GM12878 (cell line): ENCODE data around the gene SPAG6. TPM values are rescaled to one million over a fixed set of nuclear protein-coding genes. Genes with fewer than 3 reads are reported as not detected.

Experiments
- ATAC-seq: fragments of 200-7000 bp; cut with Tn5 transposase; 3 replicates; pipeline ENCODE4 v1.9.1; 2020; ENCODE audit warnings: mild to moderate bottlenecking, moderate library complexity
- BruUV-seq: library from RNA; stranded (reverse); fragments of 400-500 nt; replicated peaks from 2 replicates; lab custom pipeline; 2021; lab: Mats Ljungman, UMichigan
- CTCF ChIA-PET: fragments of 300-600 bp; sonication (Branson Sonifier 250); formaldehyde crosslinking; extraction: SDS; loops from one replicate; lab custom pipeline; 2021; ENCODE audit warnings: inconsistent platforms; lab: Yijun Ruan, JAX
- POLR2A ChIA-PET: fragments of 350-600 bp; formaldehyde crosslinking; extraction: SDS; loops from one replicate; lab custom pipeline; 2021; ENCODE audit warnings: inconsistent platforms; lab: Charles Lee
- RAD21 ChIA-PET: fragments of 300-600 bp; sonication (Branson Sonifier 250); formaldehyde crosslinking; loops from one replicate; lab custom pipeline; 2023; ENCODE audit warnings: antibody characterized with exemption; ENCODE audit not compliant: unreplicated experiment; lab: Charles Lee
- SMC1A ChIA-PET: fragments of 300-600 bp; sonication (Branson Sonifier 250); formaldehyde crosslinking; loops from one replicate; lab custom pipeline; 2023; ENCODE audit not compliant: unreplicated experiment, uncharacterized antibody; lab: Charles Lee
- DNase-seq: peaks from one replicate; pipeline ENCODE4 v3.0.0-alpha.2; 2011; ENCODE audit warnings: low read depth, low spot score
- FAIRE-seq: peaks from 3 replicates; lab custom pipeline; 2011; peaks lifted over from hg19 to GRCh38; lab: Jason Lieb, UNC
- H2AFZ ChIP-seq: 2 replicates; pipeline ENCODE4 v1.6.0; 2011; ENCODE audit warnings: low read depth, low read length, control low read depth; ENCODE audit not compliant: control insufficient read depth
- H3K27ac ChIP-seq: 2 replicates; pipeline ENCODE4 v1.5.1; 2011; ENCODE audit warnings: control low read depth; ENCODE audit not compliant: control insufficient read depth, insufficient read depth
- H3K27me3 ChIP-seq, 2 experiments: replicated peaks in 1 of 2; 2 replicates each; pipeline versions ENCODE4 v1.6.0 to v1.6.1; 2011; ENCODE audit warnings: low read length in 1 of 2; ENCODE audit not compliant: control insufficient read depth in 2 of 2, insufficient read depth in 2 of 2
- H3K36me3 ChIP-seq, 2 experiments: 2 replicates each; pipeline ENCODE4 v1.5.1; 2011; ENCODE audit warnings: low read length in 1 of 2; ENCODE audit not compliant: control insufficient read depth in 2 of 2, insufficient read depth in 2 of 2
- H3K4me1 ChIP-seq: 2 replicates; pipeline ENCODE4 v1.6.1; 2011; ENCODE audit warnings: mild to moderate bottlenecking, low read length, moderate library complexity, mixed read lengths; ENCODE audit not compliant: control insufficient read depth, insufficient read depth
- H3K4me2 ChIP-seq: 2 replicates; pipeline ENCODE4 v1.6.0; 2011; ENCODE audit warnings: control low read depth; ENCODE audit not compliant: control insufficient read depth, insufficient read depth
- H3K4me3 ChIP-seq: fragments of 200-600 bp; sonication (generic); 2 replicates; pipeline ENCODE4 v1.5.1; 2016
- H3K79me2 ChIP-seq: 2 replicates; pipeline ENCODE4 v1.6.0; 2011; ENCODE audit warnings: low read length; ENCODE audit not compliant: control insufficient read depth, insufficient read depth
- H3K9ac ChIP-seq: 2 replicates; pipeline ENCODE4 v1.8.0; 2011; ENCODE audit warnings: low read length, control low read depth, mixed read lengths; ENCODE audit not compliant: control insufficient read depth, insufficient read depth
- H3K9me3 ChIP-seq: replicated peaks from 3 replicates; pipeline ENCODE4 v1.5.1; 2011; ENCODE audit warnings: mild to moderate bottlenecking, low read length; ENCODE audit not compliant: control insufficient read depth, insufficient read depth
- H4K20me1 ChIP-seq: 2 replicates; pipeline ENCODE4 v1.6.0; 2011; ENCODE audit not compliant: control insufficient read depth, insufficient read depth
- ATF7 ChIP-seq: fragments of 450-650 bp; IDR thresholded peaks from 2 replicates; pipeline ENCODE4 v1.6.1; 2016; ENCODE audit warnings: low read depth, mild to moderate bottlenecking
- ESRRA ChIP-seq: IDR thresholded peaks from 2 replicates; pipeline ENCODE4 v1.6.1; 2012; ENCODE audit warnings: mild to moderate bottlenecking, low read length, improper control_type of control experiment
- FOXM1 ChIP-seq: IDR thresholded peaks from 2 replicates; pipeline ENCODE4 v1.6.1; 2012; ENCODE audit warnings: low read depth, mild to moderate bottlenecking, inconsistent platforms, low read length, moderate library complexity
- HDAC2 ChIP-seq: fragments of 200-600 bp; sonication (generic); IDR thresholded peaks from 2 replicates; pipeline ENCODE4 v1.6.1; 2017
- HDAC6 ChIP-seq: fragments of 200-600 bp; sonication (generic); IDR thresholded peaks from one replicate; pipeline ENCODE4 v1.8.0; 2017; ENCODE audit warnings: antibody characterized with exemption; ENCODE audit not compliant: unreplicated experiment
- HDGF ChIP-seq: fragments of 450-650 bp; IDR thresholded peaks from 2 replicates; pipeline ENCODE4 v1.6.1; 2016; ENCODE audit warnings: antibody characterized with exemption
- IRF5 ChIP-seq: fragments of 450-650 bp; IDR thresholded peaks from 2 replicates; pipeline ENCODE4 v1.6.1; 2017; ENCODE audit warnings: borderline replicate concordance
- MEF2A ChIP-seq: IDR thresholded peaks from 2 replicates; pipeline ENCODE4 v1.6.1; 2011; ENCODE audit warnings: low read depth, mild to moderate bottlenecking, low read length, moderate library complexity; ENCODE audit not compliant: insufficient read depth
- NFIC ChIP-seq: IDR thresholded peaks from 2 replicates; pipeline ENCODE4 v1.6.1; 2012; ENCODE audit warnings: low read depth, mild to moderate bottlenecking, inconsistent platforms, low read length, moderate library complexity
- RAD51 ChIP-seq: fragments of 450-650 bp; IDR thresholded peaks from 2 replicates; pipeline ENCODE4 v1.6.1; 2016; ENCODE audit warnings: moderate library complexity, mild to moderate bottlenecking, inconsistent platforms
- RB1 ChIP-seq: fragments of 450-650 bp; formaldehyde crosslinking; IDR thresholded peaks from 2 replicates; pipeline ENCODE4 v1.6.1; 2017; ENCODE audit warnings: mild to moderate bottlenecking, borderline replicate concordance
- RELA ChIP-seq: fragments of 450-650 bp; IDR thresholded peaks from 2 replicates; pipeline ENCODE4 v1.8.0; 2014; ENCODE audit warnings: borderline replicate concordance; ENCODE audit not compliant: partially characterized antibody
- RUNX3 ChIP-seq: IDR thresholded peaks from 2 replicates; pipeline ENCODE4 v1.6.1; 2012; ENCODE audit warnings: low read length, inconsistent platforms
- SMAD5 ChIP-seq: IDR thresholded peaks from 2 replicates; pipeline ENCODE4 v1.6.1; 2016; ENCODE audit warnings: antibody characterized with exemption, low read depth
- SRF ChIP-seq, 2 experiments: IDR thresholded peaks; 2 replicates each; pipeline ENCODE4 v1.6.1; 2011; ENCODE audit warnings: low read depth in 2 of 2, low read length in 2 of 2, mild to moderate bottlenecking in 1 of 2, moderate library complexity in 1 of 2
- STAT3 ChIP-seq: IDR thresholded peaks from 2 replicates; pipeline ENCODE4 v1.6.1; 2011; ENCODE audit warnings: low read depth, low read length, improper control_type of control experiment
- TBL1XR1 ChIP-seq: IDR thresholded peaks from 2 replicates; pipeline ENCODE4 v1.6.1; 2012; ENCODE audit warnings: low read depth, low read length, improper control_type of control experiment
- USF1 ChIP-seq: IDR thresholded peaks from 2 replicates; pipeline ENCODE4 v1.6.1; 2011; ENCODE audit warnings: borderline replicate concordance, low read depth, mild to moderate bottlenecking, moderate library complexity, mixed read lengths, low read length; ENCODE audit not compliant: insufficient read depth; ENCODE audit errors: extremely low read length
- ZBTB11 ChIP-seq: fragments of 450-650 bp; formaldehyde crosslinking; IDR thresholded peaks from 2 replicates; pipeline ENCODE4 v1.5.0; 2022; ENCODE audit warnings: mild to moderate bottlenecking, missing genetic modification characterization
- WGBS: methylation state at CpG from one replicate; pipeline ENCODE4 v1.1.6; 2016; ENCODE audit warnings: low lambda C conversion rate; ENCODE audit not compliant: insufficient replicate concordance, insufficient coverage; ENCODE audit errors: missing lambda C conversion rate; 5-methylcytosine and 5-hydroxymethylcytosine counted together
- in situ Hi-C: fragments of 300-500 bp; cut with MboI; formaldehyde crosslinking; loops from 9 replicates; pipeline ENCODE4 v1.14.3; 2018; ENCODE audit warnings: mixed read lengths
- intact Hi-C: fragments of 100-400 bp; cut with micrococcal nuclease; formaldehyde crosslinking; loops from one replicate; pipeline ENCODE4 v1.14.2; 2022; ENCODE audit not compliant: unreplicated experiment
- polyA plus RNA-seq, 11 experiments: library from polyadenylated mRNA; depleted of rRNA in 4 of 11; unstranded in 6 of 11; stranded (reverse) in 5 of 11; fragments of >200 nt; fragmentation: Nextera tagmentation in 4 of 11; fragmentation: Illumina TruSeq in 1 of 11; extraction: Ambion mirVana in 4 of 11; extraction: Trizol in 1 of 11; gene quantifications; 1 replicate in 1 of 11; 2 replicates in 10 of 11; pipeline versions ENCODE4 v1.2.1 to v1.2.3, GENCODE V29; 2011 to 2016; ENCODE audit warnings: inconsistent platforms in 2 of 11, missing spikeins in 2 of 11, low read depth in 1 of 11
- total RNA-seq, 4 experiments: library from RNA; depleted of rRNA in 3 of 4; stranded (reverse); fragments of >200 nt in 3 of 4; fragmentation: Illumina TruSeq in 1 of 4; extraction: Trizol in 1 of 4; gene quantifications; 2 replicates each; pipeline versions ENCODE4 v1.2.1 to v1.2.3, GENCODE V29; 2013 to 2021

The SPAG6 gene
- total and polyA plus RNA-seq, 10 of the 15 experiments (the other 5 are each of a cell fraction or from before 2014, with no cell fraction given): 0.13 to 0.99 (median 0.40) TPM; not detected in 1

- H3K9me3 ChIP-seq: peaks cover 4% of the 10 kb centered on the region; the same call in 1 of the 3 replicates
- no peak for ATAC-seq
- H3K4me2 ChIP-seq: peak overlapping the region; percentile 13; the same call in 1 of the 2 replicates
- no peaks in the 10 kb centered on the region for H3K79me2 ChIP-seq
- H3K9ac ChIP-seq: no peak overlapping the region
- ChIA-PET SMC1A (interaction anchor here (0.9 to 2.0 kb wide), 11 partner anchors 12 to 142 kb away, joined by 3 to 9 read pairs (median 4); partner anchors contain the start of gene COMMD3), POLR2A (no interaction called here), CTCF (interaction anchor here (1.0 kb wide), 1 partner anchor 21 kb away, joined by 3 read pairs; no protein-coding TSS in a partner anchor), RAD21 (interaction anchor here (1.0 to 3.7 kb wide), 7 partner anchors 20 to 36 kb away, joined by 3 to 16 read pairs (median 5); partner anchors contain the start of gene COMMD3)
- 0% methylated on average over 1 of the region's 1 CpG for WGBS
- intact Hi-C loops: loop anchor here (5.0 kb wide), 1 partner anchor 378 kb away; no protein-coding TSS in a partner anchor
- H4K20me1 ChIP-seq: no peaks in the 10 kb centered on the region
- H3K4me1 ChIP-seq: peaks cover 16% of the 10 kb centered on the region
- no peak for DNase-seq
- no peak for FAIRE-seq
- in situ Hi-C loops: no loop called here
- no peak overlapping the region for H3K27ac ChIP-seq
- no peak overlapping the region for H2AFZ ChIP-seq
- TF ChIP-seq HDAC6: no peak
- TF ChIP-seq RAD51: no peak
- no peak for TF ChIP-seq HDAC2
- no peak for TF ChIP-seq RELA
- TF ChIP-seq STAT3: no peak
- TF ChIP-seq FOXM1: no peak
- TF ChIP-seq IRF5: no peak
- no peak for TF ChIP-seq USF1
- peak; percentile 50; the same call in 1 of the 2 replicates for TF ChIP-seq NFIC
- TF ChIP-seq ESRRA: no peak
- TF ChIP-seq ZBTB11 (CRISPR knock-in tag): no peak
- TF ChIP-seq ATF7: no peak
- TF ChIP-seq MEF2A: peak; percentile 75
- no peak for TF ChIP-seq HDGF
- TF ChIP-seq RUNX3: 0 out of 2 replicates have a peak, but pooled peaks have one; percentile 16
- no peak for TF ChIP-seq SMAD5
- TF ChIP-seq SRF (IDR thresholded peaks at IDR 0.05; ENCODE audit: low read depth in 2 of 2, low read length in 2 of 2): no peak
- 0 out of 2 replicates have a peak, but pooled peaks have one; percentile 40 for TF ChIP-seq TBL1XR1
- no peak for TF ChIP-seq RB1
- no TSS peak for BruUV-seq
- H3K27me3 ChIP-seq: peaks cover 5 to 11% of the 10 kb centered on the region in 2 experiments
- H3K4me3 ChIP-seq: no peak overlapping the region
- H3K36me3 ChIP-seq: no peaks in the 10 kb centered on the region
Measured at GRCh38 chr10:22344249-22344648, 1.0 kb upstream of the SPAG6 start.
